CD4-positive, alpha-beta T cell treated with Interleukin-17A for 1 hour (primary cell): Measurements from ENCODE around the gene ZDHHC7.

Experiments used
- DNase-seq: peaks from one replicate; pipeline ENCODE4 v3.0.0-alpha.2; 2020

The ZDHHC7 gene

DNA sequence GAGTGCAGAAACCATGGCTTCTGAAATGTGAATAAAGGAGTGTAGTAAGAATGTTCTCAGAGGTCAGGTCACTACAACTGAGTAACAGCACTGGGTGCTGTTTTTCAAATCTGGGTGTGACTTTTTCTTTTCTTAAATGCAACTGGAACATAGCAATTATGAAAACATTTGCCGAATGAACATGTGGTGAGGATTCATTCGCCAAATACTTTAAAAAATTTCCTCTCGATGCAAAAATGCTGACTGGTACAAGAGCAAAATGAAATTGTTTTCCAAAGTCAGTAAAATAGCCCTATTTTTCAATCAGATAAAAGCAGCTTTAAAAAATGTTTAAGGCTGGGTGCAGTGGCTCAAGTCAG is 18.6 kb downstream of the ZDHHC7 start:
- no peak for DNase-seq

DNA sequence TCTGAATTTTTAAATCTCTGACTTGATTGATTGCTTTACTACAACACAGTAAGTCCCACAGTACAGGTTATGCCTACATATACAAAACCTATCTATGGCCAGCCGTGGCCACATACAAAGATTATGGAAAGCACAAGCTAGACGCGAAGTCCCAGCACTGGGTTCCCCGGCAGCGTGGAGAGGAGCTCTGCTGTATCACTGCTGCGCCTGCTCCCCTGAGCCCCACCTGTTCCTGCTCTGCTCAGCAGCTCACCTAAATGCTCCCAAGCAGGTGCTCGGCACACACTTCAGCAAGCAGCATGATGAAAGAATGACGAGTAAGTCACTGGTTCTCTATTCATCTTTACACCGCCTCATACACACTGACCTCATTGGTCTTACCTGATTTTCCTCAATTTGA is 20.6 kb downstream of the ZDHHC7 start:
- DNase-seq, result no peak

DNA sequence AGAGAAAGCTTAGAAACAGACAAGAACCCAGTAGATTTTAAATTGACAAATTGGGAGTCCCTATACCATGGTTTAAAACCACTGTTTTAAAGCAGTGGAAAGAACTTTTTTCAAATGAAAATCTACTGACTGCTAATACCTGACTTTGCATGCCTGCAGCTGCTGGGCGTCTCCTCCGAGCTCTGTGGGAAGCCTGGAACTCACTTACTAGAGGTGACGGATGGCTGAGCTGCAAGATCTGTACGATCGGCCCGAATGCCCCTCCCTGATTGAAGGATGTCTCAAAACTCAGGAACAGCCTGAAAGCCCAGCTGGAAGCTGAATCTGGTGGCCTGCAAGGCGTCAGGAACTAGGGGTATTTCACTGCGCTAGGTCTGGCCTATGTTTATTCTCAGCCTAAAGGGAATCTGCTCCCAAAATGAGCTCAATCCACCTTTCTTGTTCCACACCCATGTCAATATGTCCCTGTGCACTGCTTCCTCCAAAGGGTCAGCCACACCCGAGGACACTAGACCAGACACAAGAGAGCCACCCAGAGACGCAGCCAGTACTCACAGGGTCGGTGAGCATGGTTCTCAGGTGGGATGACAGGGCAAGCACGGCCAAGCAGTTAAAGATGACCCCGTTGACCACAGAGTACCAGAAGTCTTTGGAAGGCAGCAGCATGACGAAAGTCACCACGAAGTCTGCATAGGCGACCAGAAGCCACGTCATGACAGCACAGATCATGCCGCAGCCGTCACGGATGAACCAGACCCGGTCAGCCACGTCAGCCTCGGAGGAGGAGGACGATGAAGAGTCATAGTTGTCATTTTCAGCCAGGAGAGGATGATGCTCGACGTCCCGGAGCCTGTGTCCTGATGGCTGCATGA is 21.4 kb downstream of the ZDHHC7 start:
- DNase-seq, result no peak

DNA sequence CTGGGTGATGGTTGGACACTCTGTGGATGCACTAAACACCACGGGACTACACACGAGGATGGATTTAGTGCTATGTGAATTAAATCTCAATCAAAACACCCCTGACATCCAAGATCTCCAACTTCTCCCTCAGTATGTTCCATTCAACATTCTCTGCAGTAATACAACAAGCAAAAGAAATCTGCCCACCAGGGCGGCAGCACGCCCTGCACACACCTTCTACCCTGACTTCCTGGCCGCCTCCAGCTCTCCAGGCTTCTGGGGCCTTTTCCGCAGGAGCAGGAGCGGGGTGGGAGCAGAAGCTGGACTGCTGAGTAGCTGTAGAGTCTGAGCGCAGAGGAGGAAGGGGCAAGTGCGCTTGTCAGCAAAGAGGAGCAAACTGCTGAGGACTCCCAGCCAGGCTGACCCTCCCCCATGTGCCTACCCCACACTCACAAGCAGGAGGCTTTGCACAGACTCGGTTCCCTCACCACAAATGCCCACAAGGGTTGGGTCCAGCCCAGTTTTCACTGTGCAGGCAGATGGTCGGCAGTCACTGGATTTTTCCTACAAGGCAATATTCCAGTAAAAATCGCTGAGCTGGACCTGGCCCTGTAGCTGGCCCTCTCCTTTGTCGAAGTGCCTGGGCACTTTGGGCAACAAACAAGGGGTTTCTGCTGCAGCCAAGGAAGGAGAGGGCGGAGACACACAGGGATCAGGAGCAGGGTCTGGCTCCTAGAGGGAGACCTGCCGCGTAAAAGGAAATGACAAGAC is 22.8 kb downstream of the ZDHHC7 start:
- no peak for DNase-seq

DNA sequence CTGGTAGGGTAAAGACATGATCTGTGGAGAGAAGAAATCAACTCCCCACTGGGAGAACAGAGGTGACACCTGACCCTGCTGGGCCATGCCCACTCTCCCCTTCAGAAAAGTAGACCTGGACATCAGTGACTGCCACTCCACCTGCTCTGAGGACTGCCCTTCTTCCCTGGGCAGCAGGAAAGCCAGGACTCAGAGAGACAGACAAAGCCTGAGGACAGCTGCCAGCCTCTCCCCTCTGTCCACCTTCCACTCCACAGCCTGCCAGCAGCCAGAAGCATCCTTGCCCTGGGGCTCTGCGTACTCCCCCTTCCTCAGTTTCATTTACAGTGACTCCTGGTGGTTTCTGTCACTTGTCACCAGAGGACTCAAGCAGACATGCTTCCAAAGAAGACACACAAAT is 24.5 kb downstream of the ZDHHC7 start:
- no peak for DNase-seq

DNA sequence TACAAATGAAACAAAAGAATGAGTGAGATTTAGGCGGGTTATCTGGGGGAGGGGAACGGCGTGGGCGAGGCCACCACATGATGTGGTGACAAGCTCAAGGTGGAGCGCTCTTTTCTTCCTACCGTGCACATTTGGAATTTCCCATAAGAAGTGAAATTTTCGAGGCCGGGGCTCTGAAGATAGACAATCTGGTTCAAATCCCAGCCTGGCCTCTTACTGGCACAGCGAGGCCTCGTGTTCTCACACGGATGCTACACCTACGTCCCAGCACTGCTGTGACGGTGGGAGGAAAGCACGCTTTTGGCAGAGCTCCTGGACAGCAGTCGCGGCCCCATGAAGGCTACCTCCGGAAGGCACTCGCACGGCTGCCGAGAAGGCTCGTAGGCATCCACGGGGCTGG is 25.2 kb downstream of the ZDHHC7 start:
- DNase-seq, result no peak

DNA sequence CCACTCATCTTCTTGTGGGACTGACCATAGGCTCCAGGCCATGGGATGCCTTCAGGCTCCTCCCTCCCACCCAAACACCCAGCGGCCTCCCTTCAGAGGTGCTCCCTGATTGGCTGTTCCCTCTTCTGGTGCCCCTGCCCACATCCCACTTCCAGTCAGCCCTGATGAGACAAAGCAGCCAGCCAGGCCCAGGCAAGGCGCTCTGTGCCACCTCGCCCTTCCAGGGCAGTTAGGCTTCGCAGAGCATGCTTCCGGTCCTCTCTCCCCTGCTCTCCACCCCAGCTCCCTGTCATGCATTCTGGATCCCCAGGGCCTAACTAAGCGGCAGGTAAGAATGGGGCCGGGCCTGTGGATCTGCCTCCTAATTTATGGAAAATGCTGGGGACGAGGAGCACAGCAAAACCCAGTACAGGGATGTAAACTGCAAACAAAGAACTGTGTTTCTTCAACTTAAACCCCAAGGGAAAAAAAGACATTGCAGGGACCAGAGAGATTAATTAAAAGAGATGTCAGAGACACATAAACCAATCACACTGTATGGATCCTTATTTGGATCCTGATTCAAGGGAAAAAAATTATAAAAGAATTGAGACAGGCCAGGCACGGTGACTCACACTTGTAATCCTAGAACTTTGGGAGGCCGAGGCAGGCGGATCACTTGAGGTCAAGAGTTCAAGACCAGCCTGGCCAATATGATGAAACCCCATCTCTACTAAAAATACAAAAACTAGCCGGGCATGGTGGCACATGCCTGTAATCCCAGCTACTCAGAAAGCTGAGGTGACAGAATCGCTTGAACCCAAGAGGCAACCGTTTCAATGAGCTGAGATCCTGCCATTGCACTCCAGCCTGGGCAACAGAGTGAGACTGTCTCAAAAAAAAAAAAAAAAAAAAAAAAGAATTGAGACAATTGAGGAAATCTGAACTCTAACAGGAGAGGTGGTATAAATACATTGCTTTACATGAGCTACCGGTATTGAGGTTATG is 26.0 kb downstream of the ZDHHC7 start:
- no peak for DNase-seq

DNA sequence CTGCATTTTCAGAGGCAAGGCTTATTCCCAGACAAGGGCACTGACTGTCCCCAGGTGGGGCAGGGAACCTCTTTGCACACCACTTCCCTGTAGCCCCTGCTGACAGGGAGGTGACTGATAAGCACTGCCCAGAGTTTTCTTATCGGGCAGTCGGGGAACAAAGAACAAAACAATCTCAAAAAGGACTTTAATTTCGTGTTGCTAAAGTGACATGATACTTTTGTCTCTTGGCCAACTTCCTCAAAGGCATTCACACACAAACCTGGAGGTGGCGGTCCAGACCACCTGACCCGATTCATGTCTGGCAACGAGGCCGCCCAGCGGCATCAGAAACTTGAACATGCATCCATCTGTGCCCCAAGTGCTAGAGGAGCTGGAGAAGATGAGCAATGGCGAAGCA is 28.9 kb downstream of the ZDHHC7 start:
- DNase-seq, result peak; percentile 11

DNA sequence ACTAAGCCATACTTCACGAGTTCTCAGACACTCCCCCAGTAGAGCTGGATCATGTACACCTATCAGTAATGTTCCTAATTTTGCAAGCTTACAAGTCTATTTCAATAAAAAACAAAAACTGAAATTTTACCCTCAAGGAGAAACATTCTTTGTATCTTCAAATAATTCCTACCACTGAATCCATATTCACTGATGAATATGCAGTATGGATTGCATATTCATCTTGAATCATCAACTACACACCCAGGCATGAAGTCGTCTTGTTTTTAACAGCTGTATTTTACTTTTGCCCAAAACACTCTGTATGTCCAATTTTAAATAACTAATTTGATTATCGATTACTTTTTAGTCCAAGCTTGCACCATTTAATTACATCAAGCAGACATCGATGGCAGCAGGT is 31.8 kb downstream of the ZDHHC7 start:
- DNase-seq, result no peak

DNA sequence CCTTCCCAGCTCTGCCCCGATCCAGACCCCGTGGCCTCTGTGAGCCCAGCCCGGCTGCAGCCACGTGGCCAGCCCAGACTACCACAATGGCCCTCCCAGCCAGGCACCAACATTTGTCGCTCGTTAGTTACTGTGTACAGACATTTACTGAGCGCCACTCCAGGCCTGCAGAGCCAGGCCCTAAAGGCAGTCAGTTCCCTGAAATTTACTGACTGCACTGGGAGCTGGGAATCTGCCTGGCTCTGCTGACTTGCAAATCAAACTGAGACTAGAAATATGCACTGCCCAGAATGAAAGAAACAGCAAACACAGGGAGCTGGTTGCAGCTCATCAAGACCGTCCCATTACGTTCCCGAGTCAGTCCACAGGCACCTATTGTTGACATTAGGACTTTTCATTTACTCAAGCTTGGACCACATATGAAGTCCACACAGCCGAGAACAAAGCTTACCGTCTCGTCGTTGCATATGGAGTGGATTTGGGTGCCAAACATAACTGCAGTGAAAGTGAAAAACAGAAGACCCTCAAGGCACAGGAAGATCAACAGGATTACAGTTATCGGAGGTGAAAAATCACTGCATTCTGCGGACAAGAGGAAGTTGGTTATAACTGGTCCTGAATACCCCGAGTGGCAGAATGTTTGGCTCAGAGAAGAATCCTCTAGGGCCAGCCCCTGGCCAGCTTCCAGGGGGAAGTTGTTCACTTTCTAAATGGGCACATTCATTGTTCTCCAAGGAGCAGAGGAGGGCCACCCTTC is 34.5 kb downstream of the ZDHHC7 start:
- DNase-seq, result no peak

DNA sequence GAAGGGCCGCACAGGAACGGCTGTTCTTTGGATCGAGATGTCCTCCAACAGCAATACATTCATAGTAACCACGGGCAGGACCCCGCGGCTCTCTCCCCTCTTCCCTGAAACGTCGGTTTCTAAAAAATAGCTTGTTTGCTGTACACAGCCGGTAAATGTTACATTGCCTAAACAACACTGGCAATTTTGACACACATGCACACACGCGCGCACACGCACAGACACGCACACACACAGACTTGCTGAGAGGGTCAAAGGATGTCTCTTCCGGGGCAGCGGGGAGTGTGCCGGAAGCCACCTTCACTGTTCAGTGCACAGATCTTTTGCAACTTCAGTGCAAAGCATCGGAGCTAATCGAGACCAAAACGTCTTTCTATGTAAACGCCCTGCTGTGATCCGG is 35.8 kb downstream of the ZDHHC7 start:
- no peak for DNase-seq

DNA sequence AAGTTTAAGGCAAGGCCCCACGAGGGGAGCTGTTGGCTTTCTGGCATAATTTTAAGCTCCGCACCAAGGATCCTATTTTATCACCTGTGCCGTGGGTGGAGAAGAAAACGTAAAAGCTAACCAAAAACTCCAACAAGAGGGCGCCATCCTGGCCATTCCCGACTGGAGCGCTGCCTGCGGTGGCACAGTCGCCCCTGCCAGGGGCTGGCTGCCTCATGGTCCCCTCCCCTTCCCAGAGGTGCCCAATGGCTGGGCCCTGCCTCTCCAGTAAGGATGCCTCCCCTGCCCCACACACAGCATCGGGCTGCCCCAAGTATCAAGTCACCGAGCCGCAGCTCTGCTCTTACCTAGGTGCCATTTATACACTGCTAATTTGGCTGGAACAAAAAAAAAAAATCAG is 36.3 kb downstream of the ZDHHC7 start:
- DNase-seq, result no peak

DNA sequence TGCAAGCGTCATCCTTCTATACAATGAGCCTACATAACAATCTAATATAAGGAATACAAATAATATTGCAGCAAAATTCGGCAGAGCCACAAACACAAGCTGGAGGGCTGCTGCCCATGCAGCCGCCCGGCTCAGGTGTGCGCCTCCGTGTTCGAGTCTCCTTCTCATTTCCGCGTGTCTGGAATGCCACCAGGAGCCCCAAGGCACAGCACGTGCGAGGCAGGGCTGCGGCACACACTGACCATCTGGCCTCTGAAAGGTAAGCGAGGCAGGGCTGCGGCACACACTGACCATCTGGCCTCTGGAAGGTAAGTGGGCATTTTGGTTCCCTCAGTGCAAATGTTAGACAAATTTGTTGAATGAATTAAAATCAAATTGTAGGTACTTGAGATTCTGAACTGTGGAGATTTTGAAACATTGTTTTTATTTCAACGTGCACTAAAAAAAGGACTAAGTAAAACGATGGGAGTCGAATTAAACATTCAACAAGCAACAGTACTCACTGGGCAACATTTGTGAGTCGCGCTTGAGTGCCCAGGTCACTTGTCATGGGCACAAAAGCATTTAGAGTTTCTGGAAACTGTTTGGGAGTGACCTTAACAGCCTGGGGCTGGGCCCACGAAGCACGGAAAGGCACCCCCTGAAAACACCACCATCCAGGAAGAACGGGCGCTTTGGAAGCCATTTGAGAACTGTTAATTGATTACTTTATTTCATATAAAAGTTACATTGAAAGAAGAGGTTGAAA is 37.4 kb downstream of the ZDHHC7 start:
- no peak for DNase-seq

DNA sequence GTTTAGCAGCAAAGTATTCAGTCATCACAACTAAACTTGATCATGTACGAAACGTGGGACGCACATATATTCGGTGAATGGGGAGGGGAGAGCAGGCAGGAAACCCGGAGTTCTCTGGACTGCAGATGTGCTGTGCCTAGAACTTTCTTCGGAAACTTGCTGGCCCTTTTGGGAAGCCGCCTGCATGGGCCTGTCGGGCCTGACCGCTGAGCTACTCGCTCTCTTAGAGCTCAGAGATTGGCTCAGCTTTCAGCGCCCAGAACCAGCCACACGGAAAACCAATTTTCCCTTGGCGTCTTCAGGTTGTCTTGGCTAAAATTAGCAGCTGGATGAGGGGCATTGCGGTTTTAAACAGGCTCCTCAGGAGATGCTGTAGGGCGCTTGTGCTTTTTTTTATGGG is 38.1 kb downstream of the ZDHHC7 start:
- DNase-seq, result no peak

DNA sequence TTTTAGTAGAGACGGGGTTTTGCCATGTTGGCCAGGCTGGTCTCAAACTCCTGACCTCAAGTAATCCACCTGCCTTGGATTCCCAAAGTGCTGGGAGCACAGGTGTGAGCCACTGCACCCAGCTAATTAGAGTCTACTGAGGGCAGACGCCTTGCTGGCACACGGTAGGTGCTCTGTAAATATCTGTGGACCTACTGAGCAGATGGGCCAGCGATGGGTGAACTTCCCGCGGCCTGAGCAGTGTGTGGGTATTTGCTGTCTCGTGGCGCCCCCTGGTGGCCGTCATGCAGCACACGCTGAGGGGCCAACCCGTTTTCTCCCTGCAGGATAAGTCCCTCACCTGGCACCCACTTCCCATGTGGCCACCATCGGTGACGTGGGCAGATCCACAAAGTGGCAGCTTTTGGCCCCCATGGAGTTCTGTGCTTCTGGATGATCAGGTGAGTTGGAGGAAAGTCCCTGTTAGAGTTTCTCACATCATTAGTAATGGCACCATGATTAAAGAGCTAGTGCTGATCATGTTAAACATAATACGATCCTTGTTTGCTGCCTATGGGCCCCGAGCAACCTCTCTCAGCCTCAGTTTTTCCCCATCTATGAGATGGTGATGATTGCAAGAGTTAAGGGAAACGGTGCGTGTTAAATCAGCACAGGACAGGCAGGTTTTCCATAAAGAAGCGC is 40.7 kb downstream of the ZDHHC7 start:
- peak; percentile 79 for DNase-seq

DNA sequence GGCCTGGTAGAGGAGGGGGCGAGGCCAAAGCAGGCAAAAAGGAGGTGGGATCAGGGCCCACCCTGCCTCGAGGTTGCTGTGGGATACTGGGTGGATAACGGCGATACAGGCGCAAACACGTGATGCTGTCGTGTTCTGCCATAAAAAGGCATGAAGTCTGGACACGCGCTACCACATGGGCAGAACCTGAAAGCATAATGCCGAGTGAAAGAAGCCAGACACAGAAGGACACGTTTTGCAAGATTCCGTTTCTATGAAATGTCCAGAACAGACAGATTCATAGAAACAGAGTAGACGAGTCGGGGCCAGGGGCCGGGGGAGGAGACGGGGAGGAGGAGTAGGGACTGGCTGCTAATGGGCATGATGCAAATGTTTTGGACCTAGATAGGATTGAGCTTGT is 43.5 kb downstream of the ZDHHC7 start:
- DNase-seq, result no peak

DNA sequence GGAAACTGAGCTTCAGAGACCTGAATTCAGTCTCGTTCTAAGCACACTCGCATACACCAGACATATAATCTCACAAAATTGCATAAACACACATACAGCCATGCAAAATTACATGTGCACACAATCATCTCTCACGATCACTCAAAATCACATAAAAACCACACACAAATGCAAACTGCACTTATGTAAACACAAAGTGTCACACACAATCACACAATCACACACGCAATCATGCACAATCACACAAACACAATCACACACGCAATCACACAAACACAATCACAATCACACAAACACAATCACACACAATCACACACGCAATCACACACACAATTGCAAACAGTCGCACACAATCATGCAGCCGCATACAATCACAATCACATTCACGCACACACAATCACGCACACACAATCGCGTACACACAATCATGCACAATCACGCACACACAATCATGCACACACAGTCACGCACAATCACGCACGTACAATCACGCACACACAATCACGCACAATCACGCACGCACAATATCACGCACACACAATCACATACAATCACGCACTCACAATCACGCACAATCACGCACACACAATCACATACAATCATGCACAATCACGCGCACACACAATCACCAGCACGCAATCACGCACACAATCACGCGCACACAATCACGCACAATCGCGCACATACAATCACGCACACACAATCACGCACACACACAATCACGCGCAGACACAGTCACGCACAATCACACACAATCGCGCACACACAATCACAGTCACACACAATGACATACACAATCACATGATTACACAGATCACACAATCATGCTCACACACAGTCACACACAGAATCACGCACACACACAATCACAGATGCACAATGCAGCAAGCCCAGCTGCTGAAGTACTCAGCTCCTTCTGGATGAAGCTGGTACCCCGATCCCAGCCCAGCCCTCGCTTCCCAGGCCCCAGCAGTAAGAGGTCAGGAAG is 45.6 kb downstream of the ZDHHC7 start:
- DNase-seq, result no peak

DNA sequence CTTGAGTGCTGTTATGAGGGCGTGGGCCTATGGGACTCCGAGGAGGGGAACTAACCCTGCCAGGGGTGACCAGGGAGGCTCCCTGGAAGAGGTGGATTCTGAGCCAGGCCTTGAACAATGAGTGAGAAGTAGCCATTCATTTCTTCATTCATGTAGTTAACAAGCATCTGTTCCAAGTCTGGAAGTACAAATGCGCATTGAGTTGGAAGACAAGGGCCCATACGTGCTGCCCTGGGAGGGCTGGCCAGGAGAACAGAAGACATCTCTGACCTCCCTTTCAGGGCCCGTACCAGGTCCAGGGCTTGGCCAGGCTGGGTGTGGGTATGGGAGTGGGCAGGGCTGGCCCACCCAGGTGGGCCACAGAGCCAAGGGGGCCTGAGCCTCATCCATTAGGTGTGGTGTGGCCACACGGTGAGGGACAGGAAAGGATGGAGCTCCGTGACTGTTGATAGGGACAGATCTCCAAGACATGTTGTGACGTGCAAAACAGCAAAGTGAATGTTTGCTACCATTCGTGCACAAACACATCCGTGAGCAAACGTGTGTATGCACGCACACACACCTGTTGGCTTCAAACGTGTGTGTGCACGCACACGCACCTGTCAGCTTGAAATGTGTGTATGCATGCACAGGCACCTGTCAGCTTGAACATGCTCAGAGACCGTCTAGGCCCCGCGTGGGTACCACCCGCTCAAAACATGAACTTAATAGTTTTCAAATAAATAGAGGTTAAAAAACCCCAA is 46.8 kb downstream of the ZDHHC7 start:
- DNase-seq, result no peak

DNA sequence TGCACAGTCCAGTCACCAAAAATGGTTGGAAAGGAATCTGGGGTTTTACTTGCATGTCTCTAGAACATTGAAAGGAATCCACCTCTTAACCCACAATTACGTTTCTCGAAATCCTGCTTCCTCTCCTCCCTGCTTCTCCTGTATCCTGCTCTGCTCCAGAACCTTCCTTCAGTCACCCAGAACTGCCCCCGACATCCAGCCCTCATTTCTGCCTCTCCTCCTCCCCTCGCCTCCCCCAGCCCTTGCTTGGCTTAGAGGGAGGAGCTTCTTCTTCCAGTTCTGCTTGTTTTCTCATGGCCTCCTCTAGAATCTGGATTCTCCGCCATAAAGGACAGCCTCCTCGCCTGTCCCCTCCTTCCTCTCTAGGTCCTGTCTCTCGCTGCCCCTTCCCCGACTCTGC is 48.3 kb downstream of the ZDHHC7 start:
- no peak for DNase-seq
